HCT116 (cell line): ENCODE results near the gene PRSS1. TPM values are rescaled to one million over a fixed set of nuclear protein-coding genes. Genes with fewer than 3 reads are reported as not detected.

Experiments used
- ATAC-seq: fragments of 200-7000 bp; cut with Tn5 transposase; 2 replicates; pipeline ENCODE4 v1.9.1; 2020; ENCODE audit warnings: mild to moderate bottlenecking, moderate library complexity
- BruUV-seq: library from RNA; stranded (reverse); fragments of 400-500 nt; replicated peaks from 2 replicates; lab custom pipeline; 2021; lab: Mats Ljungman, UMichigan
- CTCF ChIA-PET: fragments of 300-600 bp; sonication (Branson Sonifier 250); formaldehyde crosslinking; loops from one replicate; lab custom pipeline; 2021; ENCODE audit warnings: antibody characterized with exemption; lab: Charles Lee
- POLR2A ChIA-PET: fragments of 300-600, 350-600 bp; sonication (Branson Sonifier 250); formaldehyde crosslinking; loops from one replicate; lab custom pipeline; 2021; ENCODE audit warnings: antibody characterized with exemption; lab: Charles Lee
- RAD21 ChIA-PET, 2 experiments: fragments of 300-600 bp; sonication (Branson Sonifier 250); formaldehyde crosslinking; loops; one replicate each; lab custom pipeline; 2023; ENCODE audit warnings: low total read pairs in 2 of 2; ENCODE audit not compliant: uncharacterized antibody in 2 of 2, unreplicated experiment in 2 of 2, low non-redundant PET in 1 of 2; lab: Charles Lee
- DNase-seq: peaks from one replicate; pipeline ENCODE4 v3.0.0-alpha.2; 2010; ENCODE audit warnings: low read depth, low spot score
- H2AFZ ChIP-seq: fragments of 200-600 bp; shearing (Covaris generic), sonication (generic); 2 replicates; pipeline ENCODE4 v1.6.1; 2017; ENCODE audit warnings: low read depth, mixed run types, mixed read lengths, antibody characterized with exemption, low read length; ENCODE audit not compliant: poor library complexity, severe bottlenecking
- H3K27ac ChIP-seq: 2 replicates; pipeline ENCODE4 v1.5.1; 2012; ENCODE audit warnings: low read depth, low read length
- H3K27me3 ChIP-seq: fragments of 200-600 bp; sonication (generic); 2 replicates; pipeline ENCODE4 v1.6.1; 2016; ENCODE audit warnings: mixed run types, low read length, mixed read lengths; ENCODE audit not compliant: insufficient read depth
- H3K36me3 ChIP-seq, 2 experiments: fragments of 200-500 bp in 1 of 2; fragments of 200-600 bp in 1 of 2; sonication (Bioruptor generic) in 1 of 2; sonication (generic) in 1 of 2; 2 replicates each; pipeline versions ENCODE4 v1.5.1 to v1.6.1; 2014 to 2016; ENCODE audit warnings: low read length in 2 of 2, inconsistent platforms in 1 of 2, mixed read lengths in 1 of 2, mixed run types in 1 of 2; ENCODE audit not compliant: insufficient read depth in 2 of 2, control insufficient read depth in 1 of 2
- H3K4me1 ChIP-seq, 2 experiments: fragments of 200-600 bp in 1 of 2; sonication (generic) in 1 of 2; 2 replicates each; pipeline versions ENCODE4 v1.5.1 to v1.6.1; 2012 to 2017; ENCODE audit warnings: low read length in 2 of 2, inconsistent platforms in 1 of 2, mild to moderate bottlenecking in 1 of 2, mixed read lengths in 1 of 2, mixed run types in 1 of 2, moderate library complexity in 1 of 2; ENCODE audit not compliant: insufficient read depth in 2 of 2, control insufficient read depth in 1 of 2
- H3K4me2 ChIP-seq: fragments of 200-600 bp; sonication (generic); 2 replicates; pipeline ENCODE4 v1.6.1; 2017; ENCODE audit warnings: mixed run types, low read length, mixed read lengths
- H3K4me3 ChIP-seq, 2 experiments: fragments of 200-600 bp in 1 of 2; sonication (generic) in 1 of 2; replicated peaks in 1 of 2; 2 replicates each; pipeline ENCODE4 v1.5.1; 2011 to 2016; ENCODE audit warnings: low read length in 2 of 2, control low read depth in 1 of 2, low read depth in 1 of 2, mild to moderate bottlenecking in 1 of 2, mixed read lengths in 1 of 2, mixed run types in 1 of 2
- H3K79me2 ChIP-seq: fragments of 200-600 bp; sonication (generic); 2 replicates; pipeline ENCODE4 v1.6.1; 2017; ENCODE audit warnings: mild to moderate bottlenecking, mixed run types, low read length, moderate library complexity, mixed read lengths; ENCODE audit not compliant: insufficient read depth
- H3K9ac ChIP-seq: fragments of 200-600 bp; sonication (generic); 2 replicates; pipeline ENCODE4 v1.6.1; 2016; ENCODE audit warnings: low read length, mixed read lengths
- H3K9me2 ChIP-seq: fragments of 200-600 bp; sonication (generic), shearing (Covaris generic); 2 replicates; pipeline ENCODE4 v1.6.1; 2017; ENCODE audit warnings: mixed run types, mild to moderate bottlenecking, moderate library complexity; ENCODE audit not compliant: insufficient read depth
- H3K9me3 ChIP-seq, 2 experiments: fragments of 200-500 bp in 1 of 2; fragments of 200-600 bp in 1 of 2; sonication (Bioruptor generic) in 1 of 2; sonication (generic) in 1 of 2; 2 replicates each; pipeline ENCODE4 v1.6.1; 2014 to 2017; ENCODE audit warnings: low read length in 2 of 2, mixed read lengths in 2 of 2, inconsistent platforms in 1 of 2, low read depth in 1 of 2, mild to moderate bottlenecking in 1 of 2, mixed run types in 1 of 2, moderate library complexity in 1 of 2; ENCODE audit not compliant: control insufficient read depth in 1 of 2, insufficient read depth in 1 of 2
- H4K20me1 ChIP-seq: fragments of 200-600 bp; sonication (generic), shearing (Covaris generic); 2 replicates; pipeline ENCODE4 v1.6.1; 2017; ENCODE audit warnings: mixed run types, mild to moderate bottlenecking, moderate library complexity; ENCODE audit not compliant: insufficient read depth
- CBX3 ChIP-seq: IDR thresholded peaks from 2 replicates; pipeline ENCODE4 v1.6.1; 2012; ENCODE audit warnings: low read depth
- CEBPB ChIP-seq: IDR thresholded peaks from 2 replicates; pipeline ENCODE4 v1.6.1; 2012; ENCODE audit warnings: low read depth
- CTCF ChIP-seq, 3 experiments: fragments of 200-600 bp in 1 of 3; sonication (generic) in 1 of 3; IDR thresholded peaks in 2 of 3; conservative IDR thresholded peaks in 1 of 3; 2 replicates each; pipeline ENCODE4 v1.5.1; 2012 to 2017; ENCODE audit warnings: low read depth in 2 of 3, low read length in 2 of 3, antibody characterized with exemption in 1 of 3, borderline replicate concordance in 1 of 3, control low read depth in 1 of 3, mild to moderate bottlenecking in 1 of 3, mixed read lengths in 1 of 3, mixed run types in 1 of 3, moderate library complexity in 1 of 3; ENCODE audit not compliant: insufficient read depth in 1 of 3
- ELF1 ChIP-seq: IDR thresholded peaks from 2 replicates; pipeline ENCODE4 v1.6.1; 2012; ENCODE audit warnings: low read depth, borderline replicate concordance
- EZH2 ChIP-seq: fragments of 200-600 bp; sonication (generic); IDR thresholded peaks from 2 replicates; pipeline ENCODE4 v1.6.1; 2017; ENCODE audit warnings: antibody characterized with exemption, mixed run types
- EZH2phosphoT487 ChIP-seq: fragments of 200-600 bp; IDR thresholded peaks from 2 replicates; pipeline ENCODE4 v1.6.1; 2018; ENCODE audit warnings: antibody characterized with exemption, borderline replicate concordance
- POLR2AphosphoS5 ChIP-seq: IDR thresholded peaks from 2 replicates; pipeline ENCODE4 v1.6.1; 2011; ENCODE audit warnings: mild to moderate bottlenecking, low read depth, low read length, moderate library complexity
- RAD21 ChIP-seq: IDR thresholded peaks from 2 replicates; pipeline ENCODE4 v1.6.1; 2012; ENCODE audit warnings: low read depth, mild to moderate bottlenecking
- SIN3A ChIP-seq: IDR thresholded peaks from 2 replicates; pipeline ENCODE4 v1.6.1; 2012; ENCODE audit warnings: low read depth
- SRF ChIP-seq: IDR thresholded peaks from 2 replicates; pipeline ENCODE4 v1.6.1; 2012; ENCODE audit warnings: low read depth
- ZBTB33 ChIP-seq: IDR thresholded peaks from 2 replicates; pipeline ENCODE4 v1.6.1; 2011; ENCODE audit warnings: mild to moderate bottlenecking, low read length, moderate library complexity; ENCODE audit not compliant: insufficient replicate concordance; ENCODE audit errors: extremely low read depth
- intact Hi-C: fragments of 100-400 bp; cut with micrococcal nuclease; formaldehyde crosslinking; loops from 2 replicates; pipeline ENCODE4 v1.10.0; 2022
- total RNA-seq: library from RNA; stranded (reverse); gene quantifications from one replicate; pipeline ENCODE4 v1.2.1, GENCODE V29; 2021; ENCODE audit not compliant: unreplicated experiment

Gene PRSS1
- total RNA-seq, 1 experiment from 2014 or later: 14.6 TPM

DNA sequence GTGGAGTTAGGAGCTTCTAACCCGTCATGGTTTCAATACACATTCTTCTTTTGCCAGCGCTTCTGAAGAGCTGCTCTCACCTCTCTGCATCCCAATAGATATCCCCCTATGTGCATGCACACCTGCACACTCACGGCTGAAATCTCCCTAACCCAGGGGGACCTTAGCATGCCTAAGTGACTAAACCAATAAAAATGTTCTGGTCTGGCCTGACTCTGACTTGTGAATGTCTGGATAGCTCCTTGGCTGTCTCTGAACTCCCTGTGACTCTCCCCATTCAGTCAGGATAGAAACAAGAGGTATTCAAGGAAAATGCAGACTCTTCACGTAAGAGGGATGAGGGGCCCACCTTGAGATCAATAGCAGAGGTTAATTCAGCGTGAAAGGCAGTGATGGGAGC, 43.9 kb downstream of the PRSS1 start:
- Histone ChIP-seq H3K4me3 (no peak overlapping the region), H3K4me2 (no peak overlapping the region), H3K27ac (no peak overlapping the region), H3K36me3 (no peaks in the 10 kb centered on the region), H3K9ac (no peak overlapping the region), H4K20me1 (no peaks in the 10 kb centered on the region), H3K27me3 (no peaks in the 10 kb centered on the region)
- DNase-seq (no peak), ATAC-seq (no peak)
- BruUV-seq: no TSS peak
- POLR2A ChIA-PET: no interaction called here
- RAD21 ChIA-PET: no interaction called here
- TF ChIP-seq CBX3: no peak
- no peak for TF ChIP-seq CTCF (IDR thresholded peaks at IDR 0.05 in 2 of 3, conservative IDR thresholded peaks at IDR 0.05 in 1 of 3; ENCODE audit: borderline replicate concordance in 1 of 3, insufficient read depth in 1 of 3, low read depth in 2 of 3, low read length in 2 of 3)
- TF ChIP-seq SIN3A: no peak
- TF ChIP-seq EZH2: no peak
- no peak for TF ChIP-seq ZBTB33
- TF ChIP-seq ELF1: no peak
- TF ChIP-seq CEBPB: no peak
- TF ChIP-seq POLR2AphosphoS5: no peak
- no peak for TF ChIP-seq RAD21
- no peak for TF ChIP-seq SRF
- no peak for TF ChIP-seq EZH2phosphoT487
- TF ChIP-seq, all 23 proteins: peak for 0
- H3K9me2 ChIP-seq: no peaks in the 10 kb centered on the region
- CTCF ChIA-PET: interaction anchor here (0.7 to 1.8 kb wide), 4 partner anchors 10 to 190 kb away, joined by 3 to 8 read pairs (median 3); no protein-coding TSS in a partner anchor
- no peaks in the 10 kb centered on the region for H3K9me3 ChIP-seq
- no peaks in the 10 kb centered on the region for H3K79me2 ChIP-seq
- intact Hi-C loops: no loop called here
- no peak overlapping the region for H2AFZ ChIP-seq
- H3K4me1 ChIP-seq: no peaks in the 10 kb centered on the region
